ENCODE results near the gene AP1G2.
"Not testable (repeated sequence)": the region's sequence is repeated elsewhere in the genome, so short reads cannot be mapped to it uniquely, and the experiment has no call there.

The AP1G2 gene, protein sequence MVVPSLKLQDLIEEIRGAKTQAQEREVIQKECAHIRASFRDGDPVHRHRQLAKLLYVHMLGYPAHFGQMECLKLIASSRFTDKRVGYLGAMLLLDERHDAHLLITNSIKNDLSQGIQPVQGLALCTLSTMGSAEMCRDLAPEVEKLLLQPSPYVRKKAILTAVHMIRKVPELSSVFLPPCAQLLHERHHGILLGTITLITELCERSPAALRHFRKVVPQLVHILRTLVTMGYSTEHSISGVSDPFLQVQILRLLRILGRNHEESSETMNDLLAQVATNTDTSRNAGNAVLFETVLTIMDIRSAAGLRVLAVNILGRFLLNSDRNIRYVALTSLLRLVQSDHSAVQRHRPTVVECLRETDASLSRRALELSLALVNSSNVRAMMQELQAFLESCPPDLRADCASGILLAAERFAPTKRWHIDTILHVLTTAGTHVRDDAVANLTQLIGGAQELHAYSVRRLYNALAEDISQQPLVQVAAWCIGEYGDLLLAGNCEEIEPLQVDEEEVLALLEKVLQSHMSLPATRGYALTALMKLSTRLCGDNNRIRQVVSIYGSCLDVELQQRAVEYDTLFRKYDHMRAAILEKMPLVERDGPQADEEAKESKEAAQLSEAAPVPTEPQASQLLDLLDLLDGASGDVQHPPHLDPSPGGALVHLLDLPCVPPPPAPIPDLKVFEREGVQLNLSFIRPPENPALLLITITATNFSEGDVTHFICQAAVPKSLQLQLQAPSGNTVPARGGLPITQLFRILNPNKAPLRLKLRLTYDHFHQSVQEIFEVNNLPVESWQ

DNA sequence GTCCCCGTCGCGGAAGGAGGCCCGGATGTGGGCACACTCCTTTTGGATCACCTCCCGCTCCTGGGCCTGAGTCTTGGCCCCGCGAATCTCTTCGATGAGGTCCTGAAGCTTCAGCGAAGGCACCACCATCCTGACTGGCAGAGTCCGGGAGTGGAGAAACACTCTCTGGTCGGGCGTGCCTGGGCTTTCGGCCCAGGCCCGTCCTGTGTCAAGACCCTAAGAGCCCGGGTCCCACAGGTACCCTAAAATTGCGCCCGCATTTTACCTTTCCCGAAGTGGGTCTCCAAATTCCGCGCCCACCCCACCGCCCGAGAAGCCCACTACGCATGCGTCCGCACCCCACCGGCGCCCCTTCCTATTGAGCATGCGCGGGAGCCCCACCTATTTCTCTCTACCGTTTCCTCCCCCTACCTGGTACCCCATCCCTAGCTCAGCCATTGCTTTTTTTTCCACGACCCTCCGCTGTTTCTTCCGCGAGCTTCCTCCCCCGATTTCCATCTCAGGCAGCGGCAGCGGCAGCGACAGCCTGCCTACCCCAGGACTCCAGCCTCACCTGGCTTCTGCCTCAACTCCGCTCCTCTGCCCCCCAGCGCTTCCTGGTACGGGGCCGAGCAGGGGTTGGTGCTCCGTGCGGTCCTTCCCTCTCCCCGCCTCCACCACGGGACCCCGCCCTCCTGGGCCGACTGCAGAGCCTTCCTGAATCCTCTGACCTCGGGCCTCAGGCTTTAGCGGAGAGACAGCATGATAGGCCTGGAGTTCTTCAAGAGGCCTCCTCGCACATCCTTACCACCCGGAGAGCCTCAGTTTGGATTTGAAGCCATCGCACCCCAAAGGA is at the start of gene AP1G2:
Gene AP1G2, minus strand, starts transcription at position 606 of the 835 bp plus-strand sequence. Its CDS starts 477 bp downstream, at position 129.
- DNase-seq (ENCODE audit: low read depth, low spot score), result peak; percentile 81

DNA sequence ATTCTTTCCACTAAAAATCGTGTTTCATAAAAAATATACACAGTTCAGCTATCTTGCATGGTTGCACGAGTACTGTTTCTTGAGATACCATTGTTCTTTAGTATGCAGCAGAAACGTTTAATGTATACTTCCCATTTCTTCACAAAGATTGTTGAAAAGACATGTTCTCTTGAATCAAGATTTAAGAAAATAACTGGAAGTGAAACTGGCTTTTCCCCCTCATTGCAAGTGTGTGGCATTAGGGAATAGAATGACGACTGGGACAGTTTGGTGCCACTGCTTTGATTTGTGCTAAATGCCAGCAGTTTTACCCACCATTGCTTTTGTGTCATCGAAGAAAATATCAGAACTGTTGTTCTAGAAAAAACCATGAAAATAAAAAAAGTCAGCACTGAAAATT is 48.3 kb upstream of the AP1G2 start:
- no peak for DNase-seq (ENCODE audit: low read depth, low spot score)

DNA sequence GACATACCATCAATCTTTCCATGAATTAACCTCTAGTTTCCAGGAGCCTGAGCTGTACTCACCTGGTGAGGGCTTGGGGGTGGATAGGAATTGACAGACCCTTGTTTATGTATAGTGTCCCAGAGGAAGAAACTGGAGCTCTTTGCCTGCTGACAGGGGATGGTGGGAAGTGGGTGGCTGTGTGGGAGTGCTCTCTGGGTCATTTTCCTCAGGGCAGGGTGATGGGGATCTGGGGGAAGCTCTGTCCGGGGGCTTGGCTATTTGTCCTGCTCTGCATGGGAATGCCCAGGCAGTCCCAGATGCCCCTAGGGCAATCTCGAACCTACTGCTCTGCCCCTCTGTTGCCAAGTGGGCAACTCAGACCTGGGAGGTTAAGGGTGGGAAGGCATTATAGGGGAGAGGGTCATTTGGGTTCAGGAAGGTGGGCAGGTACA is 46.8 kb upstream of the AP1G2 start:
- no peak for DNase-seq (ENCODE audit: low read depth, low spot score)

DNA sequence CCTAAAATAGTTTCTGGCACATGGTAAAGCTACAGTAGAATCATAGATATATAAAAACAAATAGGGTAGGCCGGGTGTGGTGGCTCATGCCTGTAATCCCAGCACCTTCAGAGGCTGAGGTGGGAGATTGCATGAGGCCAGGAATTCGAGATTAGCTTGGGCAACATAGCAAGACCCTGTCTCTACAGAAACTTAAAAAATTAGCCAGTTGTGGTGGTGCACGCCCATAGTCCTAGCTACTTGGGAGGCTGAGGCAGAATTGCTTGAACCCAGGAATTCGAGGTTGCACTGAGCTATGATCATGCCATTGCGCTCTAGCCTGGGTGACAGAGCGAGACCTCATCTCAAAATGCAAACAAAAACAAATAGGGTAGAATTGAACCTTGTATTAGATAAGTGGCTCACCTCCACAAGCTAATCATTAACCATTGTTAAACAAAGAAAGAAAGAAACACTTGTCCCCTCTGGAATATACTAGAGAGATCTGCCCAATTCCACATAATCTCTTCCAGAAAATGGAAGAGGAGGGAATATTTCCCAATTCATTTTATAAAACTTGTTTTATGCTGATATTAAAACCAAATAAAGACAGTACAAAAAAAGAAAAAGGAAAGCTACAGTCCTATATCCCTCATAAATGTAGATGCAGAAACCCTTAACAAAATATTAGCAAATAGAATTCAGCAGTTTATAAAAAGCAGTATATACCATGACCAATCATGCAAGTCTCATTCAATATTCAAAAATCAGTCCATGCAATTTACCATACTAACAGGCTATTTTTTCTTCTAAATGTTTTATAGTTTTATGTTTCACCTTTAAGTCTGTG is 45.9 kb upstream of the AP1G2 start:
- no peak for DNase-seq (ENCODE audit: low read depth, low spot score)

DNA sequence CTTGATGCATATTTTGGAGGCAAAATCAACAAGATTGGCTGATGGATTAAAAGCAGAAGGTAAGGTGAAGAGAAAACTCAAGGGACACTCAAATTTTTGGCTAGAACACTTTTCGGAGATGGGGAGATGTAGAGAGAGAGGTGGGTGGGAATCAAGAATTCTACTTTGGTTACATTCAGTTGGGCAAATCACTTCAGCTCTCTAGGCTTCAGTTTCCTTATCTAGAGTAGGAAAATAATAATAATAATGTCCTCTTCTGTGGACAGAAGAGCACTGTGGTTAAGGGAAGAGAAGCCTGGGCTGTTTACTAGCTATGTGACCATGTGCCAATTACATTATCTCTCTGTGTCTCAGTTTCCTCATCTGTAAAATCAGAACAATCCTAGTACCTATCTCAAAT is 45.2 kb upstream of the AP1G2 start:
- no peak for DNase-seq (ENCODE audit: low read depth, low spot score)

DNA sequence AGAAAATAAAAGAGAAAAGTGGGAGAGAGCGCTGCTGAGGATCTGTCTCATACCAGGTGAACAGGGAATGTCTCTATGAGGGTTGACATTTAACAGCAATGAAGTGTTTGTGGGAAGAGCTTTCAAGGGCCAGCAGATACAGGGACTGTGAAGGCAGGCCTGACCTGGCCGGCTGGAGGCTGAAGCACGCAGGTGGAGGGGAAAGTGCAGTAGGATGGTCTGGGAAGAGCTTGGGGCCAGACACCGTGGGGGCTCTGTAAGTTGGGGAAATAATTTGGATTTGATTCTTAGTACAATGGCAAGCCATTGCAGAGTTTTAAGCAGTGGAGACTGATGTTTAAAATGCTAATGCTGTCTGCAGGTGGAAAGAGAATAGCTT is 44.8 kb upstream of the AP1G2 start:
- DNase-seq (ENCODE audit: low read depth, low spot score), result no peak

DNA sequence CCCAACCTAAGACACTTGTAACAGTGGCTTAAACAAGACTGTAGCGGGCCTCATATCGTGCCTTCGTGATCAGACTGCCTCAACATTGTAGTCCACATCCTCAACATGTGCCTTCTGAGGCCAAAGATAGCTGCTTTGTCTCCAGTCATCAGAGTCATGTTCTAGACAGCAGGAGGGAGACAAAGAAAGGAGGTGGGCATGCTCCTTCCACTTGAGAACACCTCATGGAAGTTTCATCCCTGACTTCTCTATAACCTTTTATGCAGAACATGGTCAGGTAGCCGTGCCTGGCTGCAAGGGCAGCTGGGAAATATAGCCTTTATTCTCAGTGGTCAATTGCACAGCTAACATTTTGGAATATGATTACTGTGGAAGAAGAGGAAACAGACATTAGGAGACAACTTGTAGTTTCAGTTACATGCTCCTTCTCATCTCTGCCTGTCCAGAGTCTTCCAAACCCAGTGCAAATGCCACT is 43.3 kb upstream of the AP1G2 start:
- no peak for DNase-seq (ENCODE audit: low read depth, low spot score)

DNA sequence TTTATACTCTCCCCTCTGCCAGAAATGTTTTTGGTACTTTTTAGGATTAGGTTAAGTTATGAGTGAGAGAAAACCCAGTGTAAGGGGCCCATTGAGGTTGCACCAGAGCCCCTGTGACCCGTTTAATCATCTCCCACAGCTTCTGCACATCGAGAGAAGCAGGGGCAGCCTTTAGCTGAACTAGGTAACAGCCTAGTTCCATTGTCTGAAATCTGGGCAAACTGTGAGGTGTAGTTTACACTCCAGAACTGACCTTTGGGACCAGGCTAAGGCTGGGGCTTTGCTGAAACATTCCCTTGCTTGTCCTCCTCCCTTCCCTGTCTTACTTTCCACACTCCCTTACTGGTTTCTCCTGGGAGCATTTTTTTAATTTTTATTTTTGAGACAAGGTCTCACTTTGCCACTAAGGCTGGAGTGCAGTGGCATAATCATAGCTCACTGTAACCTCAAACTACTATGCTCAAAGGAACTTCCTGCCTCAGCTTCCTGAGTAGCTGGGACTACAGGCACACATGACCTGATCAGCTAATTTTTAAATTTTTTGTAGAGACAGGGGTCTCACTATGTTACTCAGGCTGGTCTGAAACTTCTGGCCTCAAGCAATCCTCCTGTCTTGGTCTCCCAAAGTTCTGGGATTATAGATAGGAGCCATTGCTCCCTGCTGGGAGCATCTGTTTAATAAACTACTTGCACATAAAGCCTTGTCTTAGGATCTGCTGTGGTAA is 42.7 kb upstream of the AP1G2 start:
- DNase-seq (ENCODE audit: low read depth, low spot score), result no peak

DNA sequence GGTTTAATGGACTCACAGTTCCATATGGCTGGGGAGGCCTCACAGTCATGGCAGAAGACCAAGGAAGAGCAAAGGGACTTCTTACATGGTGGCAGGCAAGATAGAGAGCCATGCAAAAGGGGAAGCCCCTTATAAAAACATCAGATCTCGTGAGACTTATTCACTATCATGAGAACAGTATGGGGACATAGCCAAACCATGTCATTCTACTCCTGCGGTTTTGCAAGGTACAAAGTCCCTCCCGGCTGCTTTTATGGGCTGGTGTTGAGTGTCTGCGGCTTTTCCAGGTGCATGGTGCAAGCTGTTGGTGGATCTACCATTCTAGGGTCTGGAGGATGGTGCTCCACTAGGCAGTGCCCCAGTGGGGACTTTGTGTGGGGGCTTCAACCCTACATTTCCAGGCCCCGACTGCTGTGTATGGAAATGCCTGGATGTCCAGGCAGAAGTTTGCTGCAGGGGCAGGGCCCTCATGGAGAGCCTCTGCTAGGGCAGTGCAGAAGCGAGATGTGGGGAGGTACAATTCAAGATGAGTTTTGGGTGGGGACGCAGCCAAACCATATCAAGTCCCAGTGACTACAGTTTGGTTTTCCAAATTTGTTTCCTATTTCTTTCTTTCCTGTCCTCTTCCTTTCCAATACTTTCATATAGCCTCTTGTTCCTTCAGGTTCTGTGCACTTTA is 42.0 kb upstream of the AP1G2 start:
- not testable (repeated sequence) for DNase-seq (ENCODE audit: low read depth, low spot score)

DNA sequence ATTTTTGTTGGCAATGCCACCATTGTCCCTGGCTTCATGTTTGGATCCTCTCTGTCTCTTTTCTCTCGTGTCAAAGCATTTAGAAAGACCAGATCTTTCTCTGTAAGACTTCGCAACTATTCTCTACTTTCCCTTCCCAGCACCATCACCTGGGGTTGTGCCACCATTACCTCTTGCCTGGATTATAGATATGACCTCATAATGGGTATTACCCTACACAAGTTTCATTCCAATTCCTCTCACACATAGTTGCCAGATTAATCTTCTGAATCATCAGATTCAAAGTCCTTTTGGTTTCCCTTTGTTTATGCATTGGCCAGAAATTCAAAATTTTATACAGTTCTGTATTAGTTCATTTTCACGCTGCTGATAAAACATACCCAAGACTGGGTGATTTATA is 41.4 kb upstream of the AP1G2 start:
- no peak for DNase-seq (ENCODE audit: low read depth, low spot score)

DNA sequence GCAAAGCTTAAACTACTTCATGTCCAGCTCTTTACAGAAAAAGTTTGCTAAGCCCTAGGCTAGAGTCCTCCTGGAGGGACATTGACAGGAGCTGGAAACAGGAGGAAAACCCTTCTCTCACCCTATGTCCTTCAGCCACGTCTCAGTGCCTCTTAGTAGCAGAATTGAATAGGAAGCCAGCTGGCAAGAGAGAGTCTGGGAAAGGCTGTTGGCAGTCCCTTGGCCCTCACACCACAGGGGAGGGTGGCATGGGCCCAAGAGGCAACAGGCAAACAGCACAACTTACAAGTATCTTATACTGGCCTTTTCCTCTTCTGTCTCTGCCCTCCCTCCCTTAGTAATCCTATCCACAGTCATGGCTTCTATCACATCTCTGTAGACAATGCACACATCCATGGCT is 40.9 kb upstream of the AP1G2 start:
- no peak for DNase-seq (ENCODE audit: low read depth, low spot score)

DNA sequence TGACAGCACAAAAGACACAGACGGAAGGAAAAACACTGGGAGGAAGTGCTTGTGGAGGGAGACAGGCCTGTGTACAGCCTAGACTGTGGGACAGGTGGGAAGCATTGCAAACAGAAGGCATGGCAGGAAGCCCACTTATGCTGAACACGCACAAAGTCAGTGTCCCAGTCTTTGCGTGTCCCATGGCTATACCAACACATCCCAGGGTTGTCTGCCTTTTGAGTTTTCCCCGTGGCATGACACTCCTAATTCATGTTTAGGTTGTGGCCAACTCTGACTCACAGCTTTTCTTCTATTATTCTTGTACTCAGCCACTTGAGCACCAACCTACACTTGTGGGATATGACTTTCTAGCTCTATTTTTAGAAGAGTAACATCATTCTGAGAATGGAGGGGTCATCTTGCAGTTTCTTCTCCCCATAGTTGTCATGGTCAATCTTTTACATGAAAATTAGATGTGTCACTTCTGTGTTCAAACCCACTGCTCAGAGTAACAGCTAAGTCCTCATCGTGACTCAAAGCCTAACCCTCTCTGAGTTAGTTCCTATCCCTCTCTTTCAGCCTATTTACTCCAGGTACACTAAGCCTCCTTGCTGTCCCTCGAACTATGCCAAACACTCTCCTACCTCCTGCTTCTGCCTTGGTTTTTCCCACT is 38.5 kb upstream of the AP1G2 start:
- DNase-seq (ENCODE audit: low read depth, low spot score), result no peak

DNA sequence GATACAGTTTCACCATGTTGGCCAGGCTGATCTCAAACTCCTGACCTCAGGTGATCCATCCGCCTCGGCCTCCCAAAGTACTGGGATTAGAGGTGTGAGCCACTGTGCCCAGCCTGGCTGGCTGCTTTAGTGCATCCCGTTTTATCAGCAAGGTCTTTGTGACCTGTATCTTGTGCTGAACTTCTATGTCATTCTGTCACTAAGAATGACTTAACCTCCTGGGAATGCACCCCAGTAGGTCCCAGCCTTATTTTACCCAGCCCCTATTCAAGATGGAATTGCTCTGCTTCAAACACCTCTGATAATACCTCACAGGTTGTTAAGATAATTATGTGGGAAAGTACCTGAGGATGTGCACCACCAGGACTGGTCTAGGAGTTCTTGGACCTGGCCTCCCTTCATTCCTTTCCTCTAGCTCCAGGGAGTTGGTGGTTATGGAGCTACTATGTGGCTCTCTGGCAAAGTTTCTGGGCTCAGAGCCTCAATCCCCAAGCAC is 37.1 kb upstream of the AP1G2 start:
- no peak for DNase-seq (ENCODE audit: low read depth, low spot score)

DNA sequence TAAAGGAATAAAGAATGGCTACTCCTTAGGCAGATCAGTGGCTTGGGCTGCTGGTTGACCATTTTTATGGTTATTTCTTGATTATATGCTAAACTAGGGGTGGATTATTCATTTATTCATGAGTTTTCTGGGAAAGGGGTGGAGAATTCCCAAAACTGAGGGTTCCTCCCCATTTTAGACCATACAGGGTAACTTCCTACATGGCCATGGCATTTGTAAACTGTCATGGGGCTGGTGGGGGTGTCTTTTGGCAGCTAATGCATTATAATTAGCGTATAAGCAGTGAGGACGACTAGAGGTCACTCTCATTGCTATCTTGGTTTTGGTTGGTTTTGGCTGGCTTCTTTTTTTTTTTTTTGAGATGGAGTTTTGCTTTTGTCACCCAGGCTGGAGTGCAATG is 36.6 kb upstream of the AP1G2 start:
- no peak for DNase-seq (ENCODE audit: low read depth, low spot score)

DNA sequence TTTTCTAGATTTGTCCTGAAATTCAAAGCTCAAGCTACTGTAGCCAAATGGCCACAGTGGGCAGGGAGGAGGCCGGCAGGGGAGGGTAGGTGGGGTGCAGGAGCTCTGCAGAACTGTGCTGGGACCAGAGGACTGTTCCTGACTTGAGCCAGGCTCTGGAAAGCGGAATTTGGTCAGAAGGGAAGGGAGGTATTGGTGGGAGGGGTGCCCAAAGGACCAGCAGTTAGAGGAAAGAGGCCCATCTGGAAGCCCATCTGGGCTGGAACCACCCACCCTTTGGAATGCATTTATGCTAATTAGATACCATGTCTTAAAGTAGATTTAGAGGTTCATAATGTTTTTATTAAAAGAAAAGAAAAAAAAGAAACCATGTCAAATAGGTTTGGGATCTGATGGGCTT is 35.5 kb upstream of the AP1G2 start:
- DNase-seq (ENCODE audit: low read depth, low spot score), result no peak

DNA sequence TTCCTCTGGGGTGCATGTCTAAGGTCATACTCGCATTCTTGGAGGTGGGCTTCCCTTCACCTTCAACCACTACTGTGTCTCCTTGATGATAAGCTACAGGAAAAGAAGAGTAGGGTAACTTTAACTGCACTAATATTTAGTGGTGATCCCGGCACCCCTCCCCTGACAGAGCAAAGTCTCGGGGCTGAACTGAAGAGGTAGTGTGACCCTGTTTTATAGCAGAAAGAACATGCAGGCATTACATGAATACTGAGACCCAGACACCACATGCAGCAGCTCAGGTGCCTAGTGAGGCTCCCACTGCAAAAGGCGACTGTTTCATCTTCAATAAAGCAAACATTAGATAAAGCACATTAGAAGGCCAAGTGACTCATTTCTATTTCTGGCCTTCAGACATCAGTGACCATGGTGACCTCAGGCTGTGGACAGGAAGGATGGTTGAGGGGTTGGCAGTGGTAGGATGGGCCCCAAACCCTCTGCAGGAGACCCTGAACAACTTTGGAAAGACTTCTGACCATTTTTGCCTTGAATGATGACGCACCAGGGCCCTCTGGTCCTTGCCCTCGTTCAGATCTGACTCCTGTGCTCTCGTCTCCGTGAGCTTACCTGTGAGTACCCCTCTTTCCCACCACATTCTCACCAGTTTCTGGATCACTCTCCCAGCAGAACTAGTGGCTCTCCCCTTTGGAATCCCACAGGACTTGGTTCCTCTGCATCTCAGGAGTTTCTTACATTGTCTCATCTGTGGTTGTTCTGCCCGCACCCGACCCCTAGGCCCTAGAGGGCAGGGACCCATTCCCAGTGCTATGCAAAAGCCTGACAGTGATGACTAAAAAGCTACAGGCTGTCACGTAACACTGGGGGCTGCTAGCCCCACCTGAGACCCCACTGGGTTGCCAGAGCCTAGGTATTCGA is 34.8 kb upstream of the AP1G2 start:
- DNase-seq (ENCODE audit: low read depth, low spot score), result no peak

DNA sequence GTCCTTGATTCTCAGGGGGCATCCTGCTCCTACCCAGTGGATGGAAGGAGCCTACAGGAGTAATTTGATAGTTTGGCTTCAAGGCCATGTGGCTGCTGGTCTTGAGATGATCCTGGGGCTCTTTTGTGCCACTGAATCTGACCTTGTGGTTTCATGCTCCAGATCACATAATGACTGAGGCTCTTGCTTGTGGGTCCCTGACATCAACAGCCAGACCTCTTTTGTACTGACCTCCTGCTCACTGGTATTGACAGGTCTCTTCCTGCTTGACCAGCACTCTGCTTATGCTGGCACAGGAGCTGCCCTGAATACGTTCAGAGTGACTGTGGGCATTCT is 34.2 kb upstream of the AP1G2 start:
- DNase-seq (ENCODE audit: low read depth, low spot score), result no peak

DNA sequence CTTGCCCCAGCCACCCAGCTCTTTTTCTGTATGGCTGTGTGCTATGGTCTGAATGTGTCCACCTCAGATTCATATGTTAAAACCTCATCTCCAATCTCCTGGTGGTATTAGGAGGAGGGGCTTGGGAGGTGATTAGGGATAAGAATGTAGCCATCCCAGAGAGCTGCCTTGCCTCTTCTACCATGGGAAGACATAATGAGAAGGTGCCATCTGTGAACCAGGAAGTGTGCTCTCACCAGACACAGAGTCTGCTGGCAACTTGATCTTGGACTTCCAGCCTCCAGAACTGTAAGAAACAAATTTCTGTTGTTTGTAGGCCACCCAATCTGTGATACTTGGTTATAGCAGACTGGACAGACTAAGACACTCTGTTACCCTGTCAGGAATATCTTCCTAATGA is 33.8 kb upstream of the AP1G2 start:
- DNase-seq (ENCODE audit: low read depth, low spot score), result no peak

Data from activated naive CD8-positive, alpha-beta T cell treated with anti-CD3 and anti-CD28 coated beads, Interleukin-2, amount 50 U/mL, for 16 hours (primary cell).